Measurements from ENCODE around the gene MBD3L2B. TPM values are rescaled to one million over a fixed set of nuclear protein-coding genes. Genes with fewer than 3 reads are reported as not detected.
A peak's percentile ranks its signal among the peaks of the same experiment; 100 is the strongest.

MBD3L2B gene
- polyA plus RNA-seq, 1 of the 3 experiments (the other 2 are of a cell fraction) = not detected

DNA sequence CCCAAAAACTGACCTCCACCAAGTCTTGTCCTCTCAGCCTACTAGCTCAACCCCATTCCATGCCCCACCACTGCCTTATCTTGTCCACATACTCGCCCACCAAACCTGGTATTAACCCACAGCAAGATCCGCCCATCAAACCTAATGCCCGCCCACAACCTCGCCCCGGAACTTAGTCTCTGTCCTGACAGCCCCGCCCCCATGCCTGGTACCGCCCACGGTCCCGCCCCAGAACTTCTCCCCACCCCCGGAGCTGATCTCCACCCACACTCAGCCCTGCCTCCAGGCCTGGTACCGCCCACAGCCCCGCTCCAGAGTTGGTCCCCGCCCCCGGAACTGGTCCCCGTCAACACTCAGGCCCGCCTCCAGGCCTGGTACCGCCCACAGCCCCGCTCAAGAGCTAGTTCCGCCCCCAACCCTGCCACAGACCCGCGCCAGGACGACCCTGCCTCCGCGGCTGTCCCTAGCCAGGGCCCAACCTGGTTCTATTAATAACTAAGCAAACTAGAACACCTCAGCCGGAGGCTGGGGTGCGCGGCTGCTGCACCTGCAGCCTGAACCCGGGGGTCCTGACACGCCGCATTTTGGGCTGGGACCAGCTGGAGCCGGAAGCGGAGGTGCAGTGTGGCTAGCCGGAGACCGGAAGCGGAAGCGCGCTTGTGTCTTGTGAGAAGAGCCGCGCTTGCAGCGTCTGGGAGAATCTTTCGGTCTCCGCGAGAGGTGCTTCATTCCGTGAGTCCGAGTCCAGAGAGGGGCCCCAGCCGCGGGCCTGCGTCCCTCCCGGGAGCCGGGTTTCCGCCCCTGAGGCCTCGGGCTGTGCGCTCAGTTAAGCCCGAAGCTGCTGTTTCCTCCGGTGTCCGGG, 48.0 kb upstream of the MBD3L2B start, which contains the start of gene ZNF557:
Gene ZNF557 (plus strand): TSS at position 662 of the 862 bp plus-strand sequence. CDS start 5,372 bp downstream, outside the sequence.
- H3K9me2 ChIP-seq = no peaks in the 10 kb centered on the region
- peak; percentile 97 for DNase-seq
- peaks cover 12% of the 10 kb centered on the region for H3F3A ChIP-seq (replicated peaks; ENCODE audit: insufficient read depth)
- peak within 1 kb of the TSS; percentile 90 for H2AFZ ChIP-seq (ENCODE audit: low read depth)
- ChIA-PET CTCF (interaction anchor here (1.6 to 2.5 kb wide), 2 partner anchors 33 to 272 kb away, joined by 4 to 8 read pairs; no protein-coding TSS in a partner anchor), POLR2A (interaction anchor here (0.6 to 1.9 kb wide), 9 partner anchors 9 to 1066 kb away, joined by 3 to 15 read pairs (median 4); partner anchors contain the start of gene GPR108)
- H3K36me3 ChIP-seq (replicated peaks in 1 of 2; ENCODE audit: control insufficient read depth in 1 of 2, insufficient read depth in 2 of 2, low read length in 1 of 2) = peaks cover 18 to 39% of the 10 kb centered on the region in 2 experiments
- H3K9ac ChIP-seq = peak within 1 kb of the TSS; percentile 83
- peak within 1 kb of the TSS; percentile 84 to 86 for H3K4me3 ChIP-seq (ENCODE audit: low read depth in 2 of 2, low read length in 1 of 2)
- H3K4me2 ChIP-seq = peak within 1 kb of the TSS; percentile 79
- peaks cover 4% of the 10 kb centered on the region; the same call in 1 of the 2 replicates for H3K27me3 ChIP-seq (ENCODE audit: insufficient read depth)
- no peaks in the 10 kb centered on the region for H4K20me1 ChIP-seq (ENCODE audit: insufficient read depth)
- H3K27ac ChIP-seq (ENCODE audit: low read depth in 2 of 2, low read length in 1 of 2) = peak within 1 kb of the TSS; percentile 82 to 85
- H3K79me2 ChIP-seq (ENCODE audit: insufficient read depth) = peaks cover 18% of the 10 kb centered on the region
- under 1% methylated on average over 42 of the region's 56 CpGs for WGBS (ENCODE audit: low lambda C conversion rate)
- peaks cover 3 to 4% of the 10 kb centered on the region in 2 experiments; a peak in 2 of 4 replicates for H3K4me1 ChIP-seq (ENCODE audit: control insufficient read depth in 1 of 2, insufficient read depth in 2 of 2, low read depth in 1 of 2, low read length in 1 of 2)
- H3K9me3 ChIP-seq = no peaks in the 10 kb centered on the region
- TF ChIP-seq YY1 (IDR thresholded peaks at IDR 0.05; ENCODE audit: low read depth) (peak; percentile 46; the same call in 1 of the 2 replicates), EZH2phosphoT487 (IDR thresholded peaks at IDR 0.05; ENCODE audit: borderline replicate concordance, low read depth) (no peak), RFX5 (IDR thresholded peaks at IDR 0.05; ENCODE audit: low read length) (no peak), FOXM1 (IDR thresholded peaks at IDR 0.05; ENCODE audit: low read depth) (no peak), GABPA (IDR thresholded peaks at IDR 0.05; ENCODE audit: low read depth) (peak; percentile 95), RCOR1 (IDR thresholded peaks at IDR 0.05; ENCODE audit: low read length) (no peak), NRF1 (IDR thresholded peaks at IDR 0.05; ENCODE audit: low read depth, low read length) (no peak), TEAD4 (IDR thresholded peaks at IDR 0.05; ENCODE audit: borderline replicate concordance, insufficient read depth) (no peak), FOXJ3 (CRISPR knock-in tag; IDR thresholded peaks at IDR 0.05) (no peak), ELF1 (IDR thresholded peaks at IDR 0.05) (peak; percentile 95), EP300 (IDR thresholded peaks at IDR 0.05; ENCODE audit: borderline replicate concordance in 1 of 2, low read depth in 1 of 2, low read length in 1 of 2) (no peak), SIN3A (IDR thresholded peaks at IDR 0.05; ENCODE audit: borderline replicate concordance, low read depth, low read length) (no peak; the same call in 1 of the 2 replicates), GATA2 (CRISPR knock-in tag; IDR thresholded peaks at IDR 0.05) (no peak), MEF2A (IDR thresholded peaks at IDR 0.05; ENCODE audit: borderline replicate concordance, low read depth) (no peak), JUND (IDR thresholded peaks at IDR 0.05) (no peak), RXRA (IDR thresholded peaks at IDR 0.05; ENCODE audit: borderline replicate concordance, low read depth) (no peak), USF2 (IDR thresholded peaks at IDR 0.05; ENCODE audit: borderline replicate concordance, low read depth, low read length) (no peak), POLR2AphosphoS5 (IDR thresholded peaks at IDR 0.05; ENCODE audit: low read depth, low read length) (peak; percentile 90), RAD21 (IDR thresholded peaks at IDR 0.05; ENCODE audit: low read length) (no peak), SMC3 (IDR thresholded peaks at IDR 0.05; ENCODE audit: low read depth, low read length) (no peak), FOSL2 (IDR thresholded peaks at IDR 0.05; ENCODE audit: borderline replicate concordance, low read depth) (no peak), TCF12 (IDR thresholded peaks at IDR 0.05) (no peak)
- TF ChIP-seq, protein P1, sequence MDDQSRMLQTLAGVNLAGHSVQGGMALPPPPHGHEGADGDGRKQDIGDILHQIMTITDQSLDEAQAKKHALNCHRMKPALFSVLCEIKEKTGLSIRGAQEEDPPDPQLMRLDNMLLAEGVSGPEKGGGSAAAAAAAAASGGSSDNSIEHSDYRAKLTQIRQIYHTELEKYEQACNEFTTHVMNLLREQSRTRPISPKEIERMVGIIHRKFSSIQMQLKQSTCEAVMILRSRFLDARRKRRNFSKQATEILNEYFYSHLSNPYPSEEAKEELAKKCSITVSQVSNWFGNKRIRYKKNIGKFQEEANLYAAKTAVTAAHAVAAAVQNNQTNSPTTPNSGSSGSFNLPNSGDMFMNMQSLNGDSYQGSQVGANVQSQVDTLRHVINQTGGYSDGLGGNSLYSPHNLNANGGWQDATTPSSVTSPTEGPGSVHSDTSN (IDR thresholded peaks at IDR 0.05) = peak; percentile 19; the same call in 1 of the 2 replicates
- TF ChIP-seq, protein P2, sequence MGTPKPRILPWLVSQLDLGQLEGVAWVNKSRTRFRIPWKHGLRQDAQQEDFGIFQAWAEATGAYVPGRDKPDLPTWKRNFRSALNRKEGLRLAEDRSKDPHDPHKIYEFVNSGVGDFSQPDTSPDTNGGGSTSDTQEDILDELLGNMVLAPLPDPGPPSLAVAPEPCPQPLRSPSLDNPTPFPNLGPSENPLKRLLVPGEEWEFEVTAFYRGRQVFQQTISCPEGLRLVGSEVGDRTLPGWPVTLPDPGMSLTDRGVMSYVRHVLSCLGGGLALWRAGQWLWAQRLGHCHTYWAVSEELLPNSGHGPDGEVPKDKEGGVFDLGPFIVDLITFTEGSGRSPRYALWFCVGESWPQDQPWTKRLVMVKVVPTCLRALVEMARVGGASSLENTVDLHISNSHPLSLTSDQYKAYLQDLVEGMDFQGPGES (IDR thresholded peaks at IDR 0.05; ENCODE audit: low read depth, low read length) = no peak
- TF ChIP-seq, protein P3, sequence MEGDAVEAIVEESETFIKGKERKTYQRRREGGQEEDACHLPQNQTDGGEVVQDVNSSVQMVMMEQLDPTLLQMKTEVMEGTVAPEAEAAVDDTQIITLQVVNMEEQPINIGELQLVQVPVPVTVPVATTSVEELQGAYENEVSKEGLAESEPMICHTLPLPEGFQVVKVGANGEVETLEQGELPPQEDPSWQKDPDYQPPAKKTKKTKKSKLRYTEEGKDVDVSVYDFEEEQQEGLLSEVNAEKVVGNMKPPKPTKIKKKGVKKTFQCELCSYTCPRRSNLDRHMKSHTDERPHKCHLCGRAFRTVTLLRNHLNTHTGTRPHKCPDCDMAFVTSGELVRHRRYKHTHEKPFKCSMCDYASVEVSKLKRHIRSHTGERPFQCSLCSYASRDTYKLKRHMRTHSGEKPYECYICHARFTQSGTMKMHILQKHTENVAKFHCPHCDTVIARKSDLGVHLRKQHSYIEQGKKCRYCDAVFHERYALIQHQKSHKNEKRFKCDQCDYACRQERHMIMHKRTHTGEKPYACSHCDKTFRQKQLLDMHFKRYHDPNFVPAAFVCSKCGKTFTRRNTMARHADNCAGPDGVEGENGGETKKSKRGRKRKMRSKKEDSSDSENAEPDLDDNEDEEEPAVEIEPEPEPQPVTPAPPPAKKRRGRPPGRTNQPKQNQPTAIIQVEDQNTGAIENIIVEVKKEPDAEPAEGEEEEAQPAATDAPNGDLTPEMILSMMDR (IDR thresholded peaks at IDR 0.05) = no peak
- TF ChIP-seq, protein P4, sequence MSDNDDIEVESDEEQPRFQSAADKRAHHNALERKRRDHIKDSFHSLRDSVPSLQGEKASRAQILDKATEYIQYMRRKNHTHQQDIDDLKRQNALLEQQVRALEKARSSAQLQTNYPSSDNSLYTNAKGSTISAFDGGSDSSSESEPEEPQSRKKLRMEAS (IDR thresholded peaks at IDR 0.05; ENCODE audit: low read depth) = peak; percentile 85
- TF ChIP-seq, protein P5, sequence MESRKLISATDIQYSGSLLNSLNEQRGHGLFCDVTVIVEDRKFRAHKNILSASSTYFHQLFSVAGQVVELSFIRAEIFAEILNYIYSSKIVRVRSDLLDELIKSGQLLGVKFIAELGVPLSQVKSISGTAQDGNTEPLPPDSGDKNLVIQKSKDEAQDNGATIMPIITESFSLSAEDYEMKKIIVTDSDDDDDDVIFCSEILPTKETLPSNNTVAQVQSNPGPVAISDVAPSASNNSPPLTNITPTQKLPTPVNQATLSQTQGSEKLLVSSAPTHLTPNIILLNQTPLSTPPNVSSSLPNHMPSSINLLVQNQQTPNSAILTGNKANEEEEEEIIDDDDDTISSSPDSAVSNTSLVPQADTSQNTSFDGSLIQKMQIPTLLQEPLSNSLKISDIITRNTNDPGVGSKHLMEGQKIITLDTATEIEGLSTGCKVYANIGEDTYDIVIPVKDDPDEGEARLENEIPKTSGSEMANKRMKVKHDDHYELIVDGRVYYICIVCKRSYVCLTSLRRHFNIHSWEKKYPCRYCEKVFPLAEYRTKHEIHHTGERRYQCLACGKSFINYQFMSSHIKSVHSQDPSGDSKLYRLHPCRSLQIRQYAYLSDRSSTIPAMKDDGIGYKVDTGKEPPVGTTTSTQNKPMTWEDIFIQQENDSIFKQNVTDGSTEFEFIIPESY (IDR thresholded peaks at IDR 0.05; ENCODE audit: borderline replicate concordance, low read depth) = no peak

Data from SK-N-SH (cell line).